ENCODE measurements around the gene UPF3B.
"Not testable (repeated sequence)": the region's sequence is repeated elsewhere in the genome, so short reads cannot be mapped to it uniquely, and the experiment has no call there.

The UPF3B gene, protein sequence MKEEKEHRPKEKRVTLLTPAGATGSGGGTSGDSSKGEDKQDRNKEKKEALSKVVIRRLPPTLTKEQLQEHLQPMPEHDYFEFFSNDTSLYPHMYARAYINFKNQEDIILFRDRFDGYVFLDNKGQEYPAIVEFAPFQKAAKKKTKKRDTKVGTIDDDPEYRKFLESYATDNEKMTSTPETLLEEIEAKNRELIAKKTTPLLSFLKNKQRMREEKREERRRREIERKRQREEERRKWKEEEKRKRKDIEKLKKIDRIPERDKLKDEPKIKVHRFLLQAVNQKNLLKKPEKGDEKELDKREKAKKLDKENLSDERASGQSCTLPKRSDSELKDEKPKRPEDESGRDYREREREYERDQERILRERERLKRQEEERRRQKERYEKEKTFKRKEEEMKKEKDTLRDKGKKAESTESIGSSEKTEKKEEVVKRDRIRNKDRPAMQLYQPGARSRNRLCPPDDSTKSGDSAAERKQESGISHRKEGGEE
- total RNA-seq: 17.5 to 26.2 (median 21.0) reads per million in 9 experiments

DNA sequence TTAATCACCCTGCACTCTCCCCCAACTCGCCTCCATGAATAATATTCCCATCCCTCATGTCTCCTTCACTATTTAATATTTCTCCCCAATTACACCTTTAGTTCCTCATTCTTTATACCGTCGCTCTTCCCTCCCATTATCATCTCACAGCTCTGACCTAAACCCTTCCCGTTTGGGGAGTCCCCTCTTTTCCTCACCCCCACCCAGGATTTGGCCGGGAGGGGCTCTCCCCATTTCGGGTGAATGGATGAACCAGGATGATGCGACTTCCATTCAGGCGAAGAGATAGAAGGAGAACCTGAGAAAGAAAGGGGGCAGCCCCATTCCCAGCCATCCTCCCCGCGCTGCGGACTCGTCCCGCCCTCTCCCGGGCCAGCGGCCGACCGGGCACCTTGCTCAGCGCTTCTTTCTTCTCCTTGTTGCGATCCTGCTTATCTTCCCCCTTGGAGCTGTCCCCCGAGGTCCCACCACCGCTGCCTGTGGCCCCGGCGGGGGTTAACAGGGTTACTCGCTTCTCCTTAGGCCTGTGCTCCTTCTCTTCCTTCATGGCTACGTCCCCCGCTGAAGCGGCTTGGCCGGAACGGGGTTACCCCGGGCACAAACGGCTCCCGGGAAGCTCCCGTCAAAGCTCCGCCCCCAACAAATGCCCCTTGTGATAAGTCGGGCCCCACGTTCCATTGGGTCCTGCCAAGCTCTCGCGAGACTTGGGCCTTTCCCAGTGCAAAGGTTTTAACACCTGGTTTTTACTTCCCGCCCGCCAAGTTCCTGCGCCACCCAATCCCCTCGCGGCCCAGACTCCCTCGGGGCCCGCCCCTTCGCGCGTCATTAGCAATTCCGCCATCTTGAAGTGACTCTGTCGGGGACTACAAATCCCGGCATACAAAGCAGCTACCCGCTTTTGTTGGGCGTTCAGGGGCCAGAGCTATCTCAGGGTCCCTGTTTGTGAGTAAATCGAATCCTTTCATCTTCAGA, at the start of gene UPF3B:
TSS of gene UPF3B (minus strand) at position 582 of the 972 bp plus-strand sequence. CDS start at position 547, 35 bp downstream.
- DNase-seq (peak; percentile 87 to 90 (median 87)), ATAC-seq (replicated peaks) (peak; percentile 97)
- Mint-ChIP-seq H3K27me3 (peaks cover 0 to 8% of the 10 kb centered on the region in 2 donors), H3K27ac (peak within 1 kb of the TSS; percentile 94 to 100), H3K4me1 (ENCODE audit: low read depth in 2 of 2) (peaks cover 8 to 13% of the 10 kb centered on the region in 2 donors), H3K36me3 (ENCODE audit: insufficient read depth) (peaks cover 42% of the 10 kb centered on the region), H3K9me3 (no peaks in the 10 kb centered on the region), H3K4me3 (peak within 1 kb of the TSS; percentile 96 to 100)

DNA sequence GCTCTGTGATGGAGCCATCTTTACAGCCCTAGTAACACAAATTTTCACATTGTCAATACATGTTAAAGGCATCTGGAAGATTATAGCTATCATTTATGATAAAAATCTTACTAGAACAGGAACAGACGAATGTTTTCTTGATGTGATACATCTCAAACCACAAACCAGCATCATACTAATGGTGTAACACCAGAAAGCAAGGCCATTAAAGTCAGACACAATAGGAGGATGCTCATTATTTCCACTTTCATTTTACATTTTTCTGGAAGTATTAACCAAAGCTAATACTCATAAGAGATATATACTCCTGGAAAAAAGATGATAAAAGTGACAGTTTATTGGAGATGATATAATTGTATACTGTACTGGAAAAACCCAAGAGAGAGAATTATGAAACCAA, 48.2 kb upstream of the UPF3B start:
- Mint-ChIP-seq H3K9me3 (no peaks in the 10 kb centered on the region), H3K27me3 (no peaks in the 10 kb centered on the region), H3K36me3 (ENCODE audit: insufficient read depth) (peaks cover 4% of the 10 kb centered on the region), H3K4me3 (no peak overlapping the region), H3K27ac (peak overlapping the region in 1 of 2 donors; percentile 72), H3K4me1 (ENCODE audit: low read depth in 2 of 2) (no peaks in the 10 kb centered on the region)
- DNase-seq (no peak), ATAC-seq (replicated peaks) (no peak)

DNA sequence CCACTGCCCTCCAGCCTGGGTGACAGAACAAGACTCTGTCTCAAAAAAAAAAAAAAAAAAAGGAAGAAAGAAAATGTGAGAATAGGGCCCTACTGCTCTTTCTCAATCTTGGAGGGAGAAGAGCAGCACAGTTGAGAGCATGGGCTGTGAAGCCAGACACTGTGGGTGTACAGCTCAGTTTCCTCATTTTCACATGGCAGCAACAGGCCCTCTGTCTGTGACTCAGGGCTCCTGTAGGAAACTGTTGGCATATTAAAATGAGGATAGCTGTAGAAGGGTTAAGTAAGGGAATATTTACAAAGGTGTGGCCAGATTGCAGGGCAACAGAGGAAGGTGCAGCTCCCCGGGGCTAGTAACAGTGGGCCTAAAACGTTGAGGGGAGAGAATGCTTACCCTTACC, 46.4 kb upstream of the UPF3B start:
- Mint-ChIP-seq H3K4me3 (no peak overlapping the region), H3K4me1 (ENCODE audit: low read depth in 2 of 2) (no peaks in the 10 kb centered on the region), H3K36me3 (ENCODE audit: insufficient read depth) (peaks cover 4% of the 10 kb centered on the region), H3K9me3 (no peaks in the 10 kb centered on the region), H3K27ac (no peak overlapping the region), H3K27me3 (no peaks in the 10 kb centered on the region)
- ATAC-seq (replicated peaks) (no peak), DNase-seq (no peak)

DNA sequence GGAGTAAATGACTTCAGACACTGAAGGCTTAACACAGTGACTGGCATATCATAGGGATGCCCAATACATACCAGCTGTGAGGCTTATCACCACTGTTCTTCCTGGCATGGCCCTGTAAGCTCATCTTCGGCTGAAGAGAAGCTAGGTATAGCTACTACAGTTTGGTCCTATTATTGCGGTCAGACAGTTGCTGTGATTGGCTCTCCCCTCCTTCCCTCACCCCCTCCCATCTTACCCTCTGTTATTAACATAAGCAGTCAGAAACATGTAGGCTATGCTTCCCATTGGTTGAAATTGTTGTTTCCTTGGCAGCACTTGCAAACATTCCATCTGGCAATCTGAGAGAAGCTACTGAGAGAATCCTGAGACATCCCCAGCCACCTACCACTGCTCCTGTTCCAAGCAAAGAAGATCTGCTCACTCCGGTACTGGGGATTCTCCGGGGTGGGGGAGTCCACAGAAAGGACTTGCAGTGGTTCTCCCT, 43.1 kb upstream of the UPF3B start, which contains the start of gene AKAP14:
TSS of gene AKAP14 (plus strand) at position 51 of the 484 bp plus-strand sequence. CDS start 7,331 bp downstream, outside the sequence.
- no peak within 1 kb of the TSS for H3K27ac Mint-ChIP-seq
- H3K36me3 Mint-ChIP-seq (ENCODE audit: insufficient read depth): peaks cover 4% of the 10 kb centered on the region
- H3K9me3 Mint-ChIP-seq: no peaks in the 10 kb centered on the region
- no peak within 1 kb of the TSS for H3K4me3 Mint-ChIP-seq
- no peak for ATAC-seq (replicated peaks)
- DNase-seq: no peak
- H3K4me1 Mint-ChIP-seq (ENCODE audit: low read depth in 2 of 2): no peaks in the 10 kb centered on the region
- H3K27me3 Mint-ChIP-seq: no peaks in the 10 kb centered on the region

DNA sequence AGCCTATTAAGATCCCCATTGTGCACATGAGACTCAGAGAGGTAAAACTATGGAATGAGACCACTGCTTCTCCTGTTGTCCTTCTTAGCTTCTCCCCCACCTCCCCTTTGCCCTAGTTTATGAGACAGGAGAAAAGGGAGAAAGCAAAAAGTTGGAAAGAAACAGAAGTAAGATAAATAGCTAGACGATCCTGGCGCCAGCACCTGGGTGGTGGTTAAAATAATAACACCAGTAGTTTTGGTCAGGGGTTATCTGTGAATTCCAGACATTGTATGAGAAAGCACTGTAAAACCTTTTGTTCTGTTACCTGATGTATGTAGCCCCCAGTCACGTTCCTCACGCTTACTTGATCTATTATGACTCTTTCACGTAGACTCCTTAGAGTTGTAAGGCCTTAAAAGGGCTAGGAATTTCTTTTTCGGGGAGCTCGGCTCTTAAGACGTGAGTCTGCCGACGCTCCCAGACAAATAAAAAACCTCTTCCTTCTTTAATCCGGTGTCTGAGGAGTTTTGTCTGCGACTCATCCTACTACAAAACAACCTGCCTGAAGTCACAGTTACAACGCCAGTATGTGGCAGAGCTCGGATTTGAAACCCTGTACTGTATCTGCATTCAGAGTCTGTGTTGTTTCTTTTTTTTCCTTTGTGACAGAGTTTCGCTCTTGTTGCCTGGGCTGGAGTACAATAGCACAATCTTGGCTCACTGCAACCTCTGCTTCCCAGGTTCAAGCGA, 39.4 kb upstream of the UPF3B start:
- DNase-seq; H3K36me3 Mint-ChIP-seq (ENCODE audit: insufficient read depth); H3K9me3 Mint-ChIP-seq; H3K4me3 Mint-ChIP-seq; H3K27me3 Mint-ChIP-seq; H3K27ac Mint-ChIP-seq; H3K4me1 Mint-ChIP-seq (ENCODE audit: low read depth in 2 of 2); ATAC-seq (replicated peaks): not testable (repeated sequence)

DNA sequence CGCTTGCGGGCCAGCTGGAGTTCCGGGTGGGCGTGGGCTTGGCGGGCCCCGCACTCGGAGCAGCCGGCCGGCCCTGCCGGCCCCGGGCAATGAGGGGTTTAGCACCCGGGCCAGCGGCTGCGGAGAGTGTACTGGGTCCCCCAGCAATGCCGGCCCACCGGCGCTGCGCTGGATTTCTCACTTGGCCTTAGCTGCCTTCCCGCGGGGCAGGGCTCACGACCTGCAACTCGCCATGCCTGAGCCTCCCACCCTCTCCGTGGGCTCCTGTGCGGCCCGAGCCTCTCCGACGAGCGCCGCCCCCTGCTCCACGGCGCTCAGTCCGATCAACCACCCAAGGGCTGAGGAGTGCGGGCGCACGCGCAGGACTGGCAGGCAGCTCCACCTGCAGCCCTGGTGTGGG, 37.9 kb upstream of the UPF3B start:
- not testable (repeated sequence) for H3K27me3 Mint-ChIP-seq; H3K9me3 Mint-ChIP-seq; H3K27ac Mint-ChIP-seq; H3K4me1 Mint-ChIP-seq (ENCODE audit: low read depth in 2 of 2); DNase-seq; H3K36me3 Mint-ChIP-seq (ENCODE audit: insufficient read depth); ATAC-seq (replicated peaks); H3K4me3 Mint-ChIP-seq

DNA sequence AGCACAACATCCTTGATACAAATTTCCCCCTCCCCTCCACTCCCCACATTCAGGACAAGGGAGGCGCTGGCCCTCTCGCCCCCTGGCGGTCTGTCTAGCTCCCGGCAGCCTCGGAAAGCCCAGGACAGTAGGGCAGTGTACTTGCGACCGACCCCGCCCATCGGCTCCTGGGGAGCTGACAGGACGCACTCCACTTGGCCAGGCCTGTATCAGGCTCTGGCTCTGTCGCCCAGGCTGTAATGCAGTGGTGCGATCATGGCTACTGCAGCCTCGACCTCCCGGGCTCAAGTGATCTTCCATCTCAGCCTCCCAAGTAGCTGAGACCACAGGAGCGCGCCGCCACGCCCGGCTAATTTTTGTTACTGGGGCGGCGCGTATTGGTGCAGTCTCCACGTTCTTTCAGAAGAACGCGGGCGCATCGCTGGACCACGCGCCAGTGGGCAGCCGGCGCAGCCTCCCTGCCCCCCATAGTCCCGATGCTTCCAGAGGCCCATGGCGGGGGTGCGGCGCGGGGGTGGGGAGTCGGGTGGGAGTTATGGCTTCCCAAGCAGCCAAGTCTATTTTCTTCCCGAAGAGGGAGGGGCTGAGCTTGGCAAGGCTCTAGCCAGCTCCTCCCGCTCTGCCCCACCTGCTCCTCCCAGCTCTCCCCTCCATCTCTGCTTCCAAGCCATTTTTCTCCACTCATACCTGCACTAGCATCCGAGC, 35.1 kb upstream of the UPF3B start:
- Mint-ChIP-seq H3K4me1 (ENCODE audit: low read depth in 2 of 2) (peaks cover 5% of the 10 kb centered on the region in 2 donors), H3K27ac (no peak overlapping the region), H3K9me3 (no peaks in the 10 kb centered on the region), H3K36me3 (ENCODE audit: insufficient read depth) (no peaks in the 10 kb centered on the region), H3K27me3 (no peaks in the 10 kb centered on the region), H3K4me3 (peak overlapping the region; percentile 48 to 65)
- peak; percentile 36 to 42 (median 40) for DNase-seq
- ATAC-seq (replicated peaks): peak; percentile 84

DNA sequence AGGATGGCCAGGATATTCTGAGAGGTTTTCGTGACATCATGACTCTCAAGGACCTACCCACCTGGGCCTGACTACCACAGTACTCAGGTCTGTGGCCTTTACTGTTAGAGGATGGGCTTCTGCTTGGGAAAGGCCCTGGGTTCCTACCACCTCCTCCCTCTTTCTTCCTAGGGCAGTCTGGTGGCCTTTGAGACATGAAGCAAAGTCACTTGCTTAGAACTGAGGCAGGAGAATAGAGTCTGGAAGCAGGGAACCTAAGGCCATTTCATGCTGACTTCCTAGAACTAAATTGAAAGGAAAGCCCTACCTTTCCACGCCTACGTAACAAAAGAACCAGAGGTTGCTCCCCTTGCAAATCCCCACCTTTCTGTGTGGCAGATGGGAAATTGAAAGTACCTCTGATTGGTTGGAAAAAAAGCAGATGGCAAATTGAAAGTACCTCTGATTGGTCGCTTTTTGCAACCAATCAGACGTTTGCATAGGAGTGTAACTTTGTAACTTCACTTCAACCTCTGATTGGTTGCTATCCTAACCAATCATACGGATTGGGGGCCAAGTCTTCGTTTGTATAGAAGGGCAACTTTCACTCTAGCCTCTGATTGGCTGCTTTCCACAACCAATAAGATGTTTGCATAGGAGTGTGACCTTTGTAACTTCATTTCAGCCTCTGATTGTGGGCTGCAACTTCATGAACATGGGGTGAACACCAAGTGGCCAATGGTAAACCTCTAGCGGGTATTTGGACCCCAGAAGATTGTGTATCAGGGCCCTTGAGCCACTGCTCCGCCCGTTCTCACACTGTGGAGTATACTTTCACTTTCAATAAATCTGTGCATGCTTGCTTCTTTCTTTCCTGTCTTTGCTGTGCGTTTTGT, 33.0 kb upstream of the UPF3B start:
- H3K27me3 Mint-ChIP-seq: no peaks in the 10 kb centered on the region
- peak overlapping the region; percentile 59 to 62 for H3K4me3 Mint-ChIP-seq
- H3K4me1 Mint-ChIP-seq (ENCODE audit: low read depth in 2 of 2): peaks cover 5% of the 10 kb centered on the region in 2 donors
- H3K9me3 Mint-ChIP-seq: no peaks in the 10 kb centered on the region
- H3K27ac Mint-ChIP-seq: peak overlapping the region in 1 of 2 donors; percentile 35
- DNase-seq: peak in 2 of 3 experiments; percentile 10 to 15
- peak; percentile 66 for ATAC-seq (replicated peaks)
- H3K36me3 Mint-ChIP-seq (ENCODE audit: insufficient read depth): peaks cover 6% of the 10 kb centered on the region

DNA sequence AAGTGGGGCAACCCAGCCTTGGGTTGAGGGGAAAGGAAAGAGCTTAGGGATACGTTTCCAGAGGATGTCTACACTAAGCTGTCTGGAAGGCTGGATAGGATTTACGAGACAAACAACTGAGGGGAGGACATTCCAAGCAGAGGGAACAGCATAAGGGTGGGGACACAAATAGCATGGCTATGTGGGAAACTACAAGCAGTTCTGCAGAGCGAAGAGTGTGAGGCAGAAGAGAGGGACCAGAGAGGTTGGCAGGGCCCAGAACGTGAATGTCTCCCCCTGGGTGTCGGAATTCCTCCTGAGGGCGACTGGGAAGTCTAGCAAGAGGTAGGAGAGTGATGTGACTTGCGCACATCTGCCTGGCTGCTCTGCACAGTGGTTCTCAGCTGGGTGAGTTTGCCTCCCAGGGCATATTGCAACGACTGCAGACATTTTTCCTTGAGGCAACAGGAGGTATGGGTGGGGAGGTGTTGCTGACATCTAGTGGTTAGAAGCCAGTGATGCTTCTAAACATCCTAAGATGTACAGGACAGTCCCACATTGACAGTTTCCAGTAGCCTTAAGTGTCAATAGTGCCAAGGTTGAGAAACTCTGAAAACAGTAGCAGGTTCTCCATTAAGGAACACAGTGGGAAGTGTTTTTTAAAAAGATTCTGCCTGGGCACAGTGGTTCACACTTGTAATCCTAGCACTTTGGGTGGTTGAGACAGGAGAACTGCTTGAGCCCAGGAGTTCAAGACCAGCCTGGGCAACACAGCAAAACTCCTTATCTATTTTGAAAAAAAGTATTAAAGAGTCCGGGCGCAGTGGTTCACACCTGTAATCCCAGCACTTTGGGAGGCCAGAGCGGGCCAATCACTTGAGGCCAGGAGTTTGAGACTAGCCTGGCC, 28.0 kb upstream of the UPF3B start:
- H3K27ac Mint-ChIP-seq: peak overlapping the region; percentile 72 to 77
- ATAC-seq (replicated peaks): peak; percentile 94
- H3K9me3 Mint-ChIP-seq: no peaks in the 10 kb centered on the region
- H3K4me3 Mint-ChIP-seq: no peak overlapping the region
- peak; percentile 6 to 23 (median 14) for DNase-seq
- no peaks in the 10 kb centered on the region for H3K27me3 Mint-ChIP-seq
- peaks cover 8 to 9% of the 10 kb centered on the region in 2 donors for H3K4me1 Mint-ChIP-seq (ENCODE audit: low read depth in 2 of 2)
- peaks cover 41% of the 10 kb centered on the region for H3K36me3 Mint-ChIP-seq (ENCODE audit: insufficient read depth)

DNA sequence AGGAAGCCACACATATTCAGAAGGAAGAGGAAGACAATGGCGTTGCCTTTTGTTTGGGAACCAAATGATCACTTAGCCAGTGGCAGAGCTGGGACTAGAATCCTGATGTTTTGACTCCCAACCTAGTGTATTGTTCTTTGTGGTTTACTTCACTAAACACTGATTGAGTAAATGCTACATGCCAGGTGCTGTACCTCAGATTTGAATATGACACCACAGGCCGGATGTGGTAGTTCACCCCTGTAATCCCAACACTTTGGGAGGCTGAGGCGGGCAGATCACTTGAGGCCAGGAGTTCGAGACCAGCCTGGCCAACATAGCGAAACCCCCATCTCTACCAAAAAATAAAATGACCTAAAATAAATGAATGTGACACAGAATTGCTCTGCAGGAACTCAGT, 27.3 kb upstream of the UPF3B start:
- Mint-ChIP-seq H3K36me3 (ENCODE audit: insufficient read depth) (peaks cover 41% of the 10 kb centered on the region), H3K4me1 (ENCODE audit: low read depth in 2 of 2) (peaks cover 8 to 9% of the 10 kb centered on the region in 2 donors), H3K27ac (peak overlapping the region; percentile 72 to 77), H3K9me3 (no peaks in the 10 kb centered on the region), H3K4me3 (no peak overlapping the region), H3K27me3 (no peaks in the 10 kb centered on the region)
- ATAC-seq (replicated peaks) (peak; percentile 35), DNase-seq (no peak)

DNA sequence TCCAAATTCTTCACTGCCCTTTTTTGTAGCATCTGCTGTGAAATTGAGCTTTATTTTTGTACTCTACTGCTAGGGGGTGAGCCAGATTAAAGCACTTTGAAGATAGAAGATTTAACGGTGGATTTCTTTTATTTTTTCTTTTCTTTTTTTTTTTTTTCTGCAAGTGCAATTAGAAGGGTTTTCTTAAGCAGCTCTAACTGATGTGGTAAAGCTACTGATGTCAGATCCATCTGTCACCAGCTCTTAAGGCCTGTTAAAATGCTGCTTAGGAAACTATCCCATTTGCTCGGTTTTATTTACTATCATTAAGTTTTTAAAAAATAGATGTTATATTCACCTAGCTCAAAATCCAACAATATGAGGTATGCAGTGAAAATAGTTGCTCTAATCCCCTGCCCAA, 26.0 kb upstream of the UPF3B start:
- H3K36me3 Mint-ChIP-seq (ENCODE audit: insufficient read depth): peaks cover 52% of the 10 kb centered on the region
- ATAC-seq (replicated peaks) (no peak), DNase-seq (no peak)
- peaks cover 8 to 9% of the 10 kb centered on the region in 2 donors for H3K4me1 Mint-ChIP-seq (ENCODE audit: low read depth in 2 of 2)
- H3K27ac Mint-ChIP-seq: no peak overlapping the region
- H3K9me3 Mint-ChIP-seq: no peaks in the 10 kb centered on the region
- no peak overlapping the region for H3K4me3 Mint-ChIP-seq
- no peaks in the 10 kb centered on the region for H3K27me3 Mint-ChIP-seq

All from effector memory CD8-positive, alpha-beta T cell (primary cell).